GM04503 (cell line): ENCODE measurements around the gene KIFC3.
"Not testable (repeated sequence)": the region's sequence is repeated elsewhere in the genome, so short reads cannot be mapped to it uniquely, and the experiment has no call there.

Experiments
- DNase-seq: peaks from one replicate; pipeline ENCODE4 v3.0.0-alpha.2; 2012; ENCODE audit warnings: low read depth

KIFC3 gene

GRCh38 chr16:57786632-57787518 is 15.4 kb downstream of the KIFC3 start:
- DNase-seq: no peak

- DNase-seq: no peak
These were observed 16.4 kb downstream of the KIFC3 start for GRCh38 chr16:57785924-57786323.

- DNase-seq: no peak
These were observed 16.9 kb downstream of the KIFC3 start for GRCh38 chr16:57785385-57785784.

GRCh38 chr16:57784334-57784733 is 18.0 kb downstream of the KIFC3 start:
- DNase-seq: no peak

GRCh38 chr16:57783883-57784282 is 18.4 kb downstream of the KIFC3 start:
- DNase-seq: no peak

- no peak for DNase-seq
These were observed 19.2 kb downstream of the KIFC3 start for GRCh38 chr16:57783116-57783515.

GRCh38 chr16:57782607-57783055 is 19.7 kb downstream of the KIFC3 start:
- not testable (repeated sequence) for DNase-seq

GRCh38 chr16:57781741-57782606 is 20.3 kb downstream of the KIFC3 start:
- DNase-seq: peak; percentile 44

GRCh38 chr16:57781349-57781740 is 20.9 kb downstream of the KIFC3 start:
- no peak for DNase-seq

- DNase-seq: not testable (repeated sequence)
These were observed 22.5 kb downstream of the KIFC3 start for GRCh38 chr16:57779836-57780235.

- DNase-seq: no peak
These were observed 23.6 kb downstream of the KIFC3 start for GRCh38 chr16:57778658-57779057.

- no peak for DNase-seq
These were observed 26.4 kb downstream of the KIFC3 start for GRCh38 chr16:57775661-57776469.

- DNase-seq: no peak
These were observed 27.5 kb downstream of the KIFC3 start for GRCh38 chr16:57774705-57775285.

- DNase-seq: no peak
These were observed 28.5 kb downstream of the KIFC3 start for GRCh38 chr16:57773655-57774295.

GRCh38 chr16:57773019-57773418 is 29.3 kb downstream of the KIFC3 start:
- no peak for DNase-seq

GRCh38 chr16:57771141-57771785 is 31.0 kb downstream of the KIFC3 start:
- no peak for DNase-seq

GRCh38 chr16:57770361-57770760 is 31.9 kb downstream of the KIFC3 start:
- DNase-seq: no peak

- no peak for DNase-seq
These were observed 32.6 kb downstream of the KIFC3 start for GRCh38 chr16:57769541-57770145.

- no peak for DNase-seq
These were observed 35.5 kb downstream of the KIFC3 start for GRCh38 chr16:57766714-57767348.
